Testis (tissue), 2 donors: Measurements from ENCODE around the gene LNX2.

Experiments used
- CTCF ChIP-seq, 3 experiments: fragments of 450-650 bp in 2 of 3; fragments of 200-600 bp in 1 of 3; sonication (generic) in 1 of 3; IDR thresholded peaks; one replicate each; pipeline ENCODE4 v1.5.1; 2016 to 2019; ENCODE audit warnings: antibody characterized with exemption in 3 of 3, mild to moderate bottlenecking in 2 of 3, moderate library complexity in 1 of 3
- POLR2A ChIP-seq: fragments of 450-650 bp; IDR thresholded peaks from one replicate; pipeline ENCODE4 v1.6.1; 2017; ENCODE audit warnings: antibody characterized with exemption, mild to moderate bottlenecking, moderate library complexity

DNA sequence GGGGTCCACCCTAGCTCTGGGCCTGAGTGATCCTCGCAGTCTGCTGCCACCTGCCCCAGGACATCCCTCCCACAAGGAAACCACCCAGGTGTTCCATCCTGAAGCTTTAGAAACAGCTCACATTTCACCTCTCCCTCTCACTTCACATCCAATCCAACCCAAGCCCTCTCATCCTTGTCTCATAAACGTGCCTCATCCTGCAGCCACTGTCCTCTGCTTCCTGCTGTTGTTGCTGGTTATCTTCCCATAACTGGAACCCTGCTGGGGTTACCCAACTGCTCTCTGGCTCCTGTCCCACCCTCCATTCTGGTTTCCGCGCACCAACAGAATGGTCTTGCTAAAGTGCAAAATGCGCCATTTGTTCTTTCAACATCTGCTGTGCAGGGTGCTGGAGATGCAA is 110.2 kb downstream of the LNX2 start:
- TF ChIP-seq CTCF (IDR thresholded peaks at IDR 0.05) (no peak), POLR2A (no peak)
